NCI-H2171 treated with DMSO at 0.1 percent for 48 hours (cell line): ENCODE measurements around the gene ERG28.
"Not testable (repeated sequence)": the region's sequence is repeated elsewhere in the genome, so short reads cannot be mapped to it uniquely, and the experiment has no call there.

Source experiments
- DNase-seq: peaks from one replicate; lab custom pipeline; 2025; lab: John Stamatoyannopoulos, UW

ERG28 gene

DNA sequence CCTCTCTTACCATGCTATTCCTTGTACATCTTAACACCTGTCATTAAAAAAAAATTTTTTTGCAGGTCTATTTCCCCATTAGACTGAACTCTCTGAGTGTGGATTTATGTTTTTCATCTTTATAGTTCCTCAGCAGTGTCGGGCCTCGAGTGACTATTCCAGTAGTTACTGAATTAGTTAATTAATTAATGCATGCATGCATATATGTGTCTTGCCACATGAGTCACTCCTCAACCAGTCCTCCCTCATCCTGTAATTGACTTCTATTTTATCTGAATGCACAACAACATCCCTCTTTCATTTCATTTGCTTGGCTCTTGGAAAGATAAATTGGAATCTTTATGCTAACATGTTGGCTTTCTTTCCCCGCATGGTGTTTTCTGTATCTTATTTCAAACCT lies 35.6 kb downstream of the ERG28 start:
- no peak for DNase-seq

- no peak for DNase-seq
Observed at GRCh38 chr14:75619548-75619947, 41.1 kb downstream of the ERG28 start.

DNA sequence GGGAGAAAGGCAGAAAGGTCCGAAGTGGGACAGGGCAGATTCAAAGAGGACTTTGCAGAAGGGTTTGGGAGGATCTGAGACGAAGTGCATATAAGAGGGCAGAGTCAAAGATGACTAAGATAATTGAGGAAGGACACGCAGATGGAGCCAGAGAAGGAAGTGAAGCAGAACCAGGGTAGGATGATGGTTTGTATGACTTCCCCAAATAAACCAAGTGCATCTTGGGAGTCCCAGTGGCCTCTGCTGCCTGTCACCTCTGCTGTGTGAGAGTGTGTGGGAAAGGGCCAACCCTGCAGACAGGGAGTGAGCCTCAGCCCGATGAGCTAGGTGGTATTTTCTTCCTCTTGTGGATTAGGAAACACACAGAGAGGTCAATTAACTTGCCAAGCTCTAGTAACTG lies 45.5 kb downstream of the ERG28 start:
- no peak for DNase-seq

- no peak for DNase-seq
Observed at GRCh38 chr14:75614179-75614578, 46.5 kb downstream of the ERG28 start.

DNA sequence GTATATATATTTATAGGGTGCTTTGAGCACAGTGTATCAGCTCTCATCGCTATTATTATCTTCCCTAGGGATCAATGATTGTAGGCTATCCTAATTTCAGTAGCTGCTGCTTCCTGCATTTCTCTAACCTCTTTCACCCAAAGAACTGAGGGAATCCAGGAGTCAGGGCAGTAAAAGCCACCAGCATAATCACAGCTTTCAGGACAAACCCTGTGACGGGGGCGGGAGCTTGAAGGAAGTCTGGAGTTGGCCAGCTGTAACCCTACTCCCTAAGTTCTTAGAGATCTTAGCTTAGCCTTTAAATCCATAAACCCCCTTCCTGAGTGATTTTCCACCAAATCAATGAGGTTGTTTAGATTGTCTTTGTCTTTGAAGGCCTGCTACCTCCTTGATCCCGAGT lies 48.5 kb downstream of the ERG28 start:
- no peak for DNase-seq

- no peak for DNase-seq
Observed at GRCh38 chr14:75610834-75611233, 49.8 kb downstream of the ERG28 start.

GRCh38 chr14:75609606-75610475 lies 50.8 kb downstream of the ERG28 start:
- DNase-seq = no peak

- no peak for DNase-seq
Observed at GRCh38 chr14:75609116-75609515, 51.6 kb downstream of the ERG28 start.

DNA sequence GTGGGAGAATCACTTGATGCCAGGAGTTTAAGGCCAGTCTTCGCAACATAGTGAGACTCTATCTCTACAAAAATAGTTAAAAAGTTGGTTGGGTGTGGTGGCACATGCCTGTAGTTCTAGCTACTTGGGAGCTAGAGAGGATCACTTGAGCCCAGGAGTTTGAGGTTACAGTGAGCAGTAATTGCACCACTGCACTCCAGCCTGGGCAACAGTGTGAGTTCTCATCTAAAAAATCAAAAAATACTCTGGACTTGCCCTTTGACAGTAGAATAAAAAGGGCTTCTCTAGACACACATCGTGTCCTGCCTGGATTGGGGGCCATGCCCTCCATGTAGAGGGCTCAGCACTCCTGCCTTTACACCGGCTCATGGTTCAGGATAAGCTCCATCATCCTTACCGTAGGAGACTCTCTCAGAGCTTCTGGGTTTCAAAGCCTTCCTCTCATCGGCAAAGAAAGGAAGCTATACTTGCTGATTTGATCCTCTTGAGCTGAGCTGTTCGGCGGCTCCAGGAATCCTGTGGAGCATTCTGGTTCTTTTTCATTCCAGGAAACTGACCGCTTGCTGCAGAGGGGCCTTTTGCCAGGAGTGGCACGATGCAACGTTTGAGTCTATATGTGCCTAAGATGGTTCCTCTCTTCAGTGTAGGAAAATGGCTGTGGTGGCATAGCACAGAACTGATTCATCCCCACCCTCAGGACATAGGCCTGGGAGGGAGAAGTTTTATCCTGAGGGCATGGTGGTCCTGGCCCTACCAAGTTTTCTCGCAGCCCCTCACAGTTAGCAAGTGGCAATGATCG lies 52.6 kb downstream of the ERG28 start:
- DNase-seq = no peak

DNA sequence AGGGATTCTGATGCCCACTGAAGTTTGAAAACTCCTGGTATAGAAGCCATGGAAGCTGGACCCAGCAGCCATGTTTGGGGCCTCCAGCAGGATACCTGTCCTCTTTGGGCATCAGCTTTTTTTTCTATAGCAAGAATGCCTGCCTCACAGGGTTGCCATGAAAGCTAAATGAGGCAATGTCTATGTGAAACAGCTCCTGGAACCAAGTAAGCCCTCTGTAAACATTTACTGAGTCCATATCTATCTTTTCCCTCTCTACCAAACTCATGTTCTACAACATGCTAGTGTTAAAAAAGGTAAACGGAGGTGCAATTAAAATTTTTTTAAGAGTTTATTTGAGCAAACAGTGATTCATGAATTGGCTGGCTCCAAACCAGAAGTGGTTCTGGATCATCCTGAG lies 53.6 kb downstream of the ERG28 start:
- DNase-seq = no peak

DNA sequence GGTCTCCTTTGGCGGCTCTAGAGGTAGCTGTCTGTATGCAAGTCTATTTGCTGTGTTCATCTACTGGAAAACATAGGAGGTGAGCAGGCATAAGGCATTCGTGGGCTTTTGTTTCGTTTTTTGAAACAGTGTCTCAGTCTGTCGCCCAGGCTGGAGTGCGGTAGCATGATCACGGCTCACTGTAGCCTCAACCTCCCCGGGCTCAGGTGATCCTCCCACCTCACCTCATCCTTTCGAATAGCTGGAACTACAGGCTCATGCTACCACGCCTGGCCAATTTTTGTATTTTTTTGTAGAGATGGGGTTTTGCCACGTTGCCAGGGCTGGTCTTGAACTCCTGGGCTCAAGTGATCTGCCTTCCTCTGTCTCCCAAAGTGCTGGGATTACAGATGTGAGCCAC lies 54.8 kb downstream of the ERG28 start:
- no peak for DNase-seq

DNA sequence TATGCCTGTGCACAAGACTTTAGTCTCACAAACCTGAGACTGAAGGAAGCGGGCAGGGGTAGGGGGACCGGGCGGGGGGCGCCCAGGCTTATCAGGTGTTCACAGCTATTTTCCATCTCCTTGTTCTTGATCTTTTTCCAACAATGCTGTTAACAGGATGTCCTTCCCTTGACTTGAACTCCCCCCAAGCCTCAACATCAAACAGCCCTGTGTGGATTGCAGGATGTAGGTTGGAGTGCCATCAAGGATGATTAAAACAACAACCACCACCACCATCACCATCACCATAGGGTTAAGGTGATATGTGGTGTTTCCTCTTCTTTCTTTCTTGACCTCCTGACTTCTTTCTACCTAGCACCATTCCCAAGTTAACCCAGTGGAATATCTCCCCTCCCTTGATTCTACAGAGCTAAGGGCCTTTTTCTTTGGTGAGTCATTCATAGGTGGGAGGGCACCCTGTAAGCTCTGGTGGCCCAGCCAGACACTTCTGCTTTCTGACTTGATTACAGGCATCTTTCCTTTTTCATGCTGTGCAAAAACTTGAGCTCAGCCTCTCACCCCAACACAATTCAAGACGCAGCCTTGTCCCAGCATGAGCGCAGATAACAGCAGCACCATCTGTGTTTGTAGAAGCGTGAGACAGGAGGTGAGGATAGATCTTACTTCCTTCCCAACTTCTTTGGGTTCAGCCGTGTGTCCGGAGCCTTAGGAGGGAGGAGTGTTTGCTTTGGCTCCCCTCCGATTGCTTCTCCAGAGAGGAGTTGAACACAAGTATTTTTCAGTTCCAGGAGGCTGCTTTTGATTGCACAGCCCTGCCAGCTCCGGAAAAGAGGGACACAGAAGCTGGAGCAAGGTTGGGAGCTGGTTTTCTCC lies 55.5 kb downstream of the ERG28 start:
- DNase-seq = no peak

DNA sequence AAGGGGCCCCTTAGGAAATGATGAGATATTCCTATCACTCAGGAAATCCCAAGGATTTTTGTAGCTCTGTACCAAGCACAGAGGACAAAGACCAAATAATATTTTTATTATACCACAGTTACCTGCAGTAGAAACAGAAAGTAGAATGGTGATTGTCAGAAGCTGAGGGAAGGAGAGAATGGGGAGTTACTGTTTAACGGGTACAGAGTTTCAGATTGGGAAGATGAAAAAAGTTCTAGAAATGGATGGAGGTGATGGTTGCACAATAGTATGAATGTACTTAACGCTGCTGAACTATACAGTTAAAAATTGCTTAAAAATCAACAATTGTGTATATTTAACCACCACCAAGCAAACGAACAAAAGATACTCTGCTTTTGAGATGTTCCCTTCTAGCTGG lies 58.2 kb downstream of the ERG28 start:
- no peak for DNase-seq

- DNase-seq = not testable (repeated sequence)
Observed at GRCh38 chr14:75601061-75601460, 59.6 kb downstream of the ERG28 start.

DNA sequence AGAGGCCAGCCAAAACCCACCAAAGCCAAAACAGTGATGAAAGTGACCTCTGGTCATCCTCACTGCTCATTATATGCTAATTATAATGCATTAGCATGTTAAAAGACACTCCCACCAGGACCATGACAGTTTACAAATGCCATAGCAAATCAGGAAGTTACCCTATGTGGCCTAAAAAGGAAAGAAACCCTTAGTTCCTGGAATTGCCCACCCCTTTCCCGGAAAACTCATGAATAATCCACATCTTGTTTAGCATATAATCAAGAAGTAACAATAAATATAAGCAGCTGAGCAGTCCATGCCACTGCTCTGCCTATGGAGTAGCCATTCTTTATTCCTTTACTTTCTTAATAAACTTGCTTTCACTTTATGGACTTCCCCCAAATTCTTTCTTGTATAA lies 60.6 kb downstream of the ERG28 start:
- DNase-seq = not testable (repeated sequence)
